Stimulated activated naive B cell treated with anti-CD40 and anti-IgM and Interleukin-4, amounts not matched to agents 10 μg/mL and 1 μg/mL and 100 μg/mL, for 72 hours (primary cell): ENCODE measurements around the gene LDLRAD4.

ENCODE experiments used
- ATAC-seq, 2 donors: fragments of 150-1000 bp; cut with Tn5 transposase; replicated peaks; 2 replicates each; pipeline ENCODE4 v1.10.0; 2021; ENCODE audit warnings: moderate library complexity in 1 of 2
- DNase-seq: peaks from one replicate; pipeline ENCODE4 v3.0.0; 2021
- H3K27ac Mint-ChIP-seq: one replicate; pipeline ENCODE4 v1.8.0; 2022; ENCODE audit warnings: mild to moderate bottlenecking, mixed read lengths
- H3K27me3 Mint-ChIP-seq, 2 donors: one replicate each; pipeline ENCODE4 v1.8.0; 2022; ENCODE audit warnings: mixed read lengths in 2 of 2
- H3K36me3 Mint-ChIP-seq, 2 donors: one replicate each; pipeline ENCODE4 v1.8.0; 2022; ENCODE audit warnings: mixed read lengths in 2 of 2, mild to moderate bottlenecking in 1 of 2
- H3K4me1 Mint-ChIP-seq, 2 donors: one replicate each; pipeline ENCODE4 v1.8.0; 2022; ENCODE audit warnings: mixed read lengths in 2 of 2, mild to moderate bottlenecking in 1 of 2
- H3K4me3 Mint-ChIP-seq, 2 donors: one replicate each; pipeline ENCODE4 v1.8.0; 2022; ENCODE audit warnings: mild to moderate bottlenecking in 2 of 2, mixed read lengths in 2 of 2, moderate library complexity in 1 of 2
- H3K9me3 Mint-ChIP-seq, 2 donors: one replicate each; pipeline ENCODE4 v1.8.0; 2022; ENCODE audit warnings: mixed read lengths in 2 of 2, mild to moderate bottlenecking in 1 of 2

LDLRAD4 gene

GRCh38 chr18:13448335-13448795 lies 229.8 kb downstream of the LDLRAD4 start:
- no peaks in the 10 kb centered on the region for H3K36me3 Mint-ChIP-seq
- no peaks in the 10 kb centered on the region for H3K9me3 Mint-ChIP-seq
- DNase-seq (no peak), ATAC-seq (no peak)
- H3K27me3 Mint-ChIP-seq, result peaks cover 0 to 5% of the 10 kb centered on the region in 2 donors
- peaks cover 12 to 27% of the 10 kb centered on the region in 2 donors for H3K4me1 Mint-ChIP-seq
- peak overlapping the region; percentile 11 for H3K27ac Mint-ChIP-seq
- no peak overlapping the region for H3K4me3 Mint-ChIP-seq

GRCh38 chr18:13449651-13450050 lies 231.1 kb downstream of the LDLRAD4 start:
- Mint-ChIP-seq H3K27ac (no peak overlapping the region), H3K36me3 (no peaks in the 10 kb centered on the region), H3K4me1 (peaks cover 14 to 27% of the 10 kb centered on the region in 2 donors), H3K27me3 (peaks cover 4 to 9% of the 10 kb centered on the region in 2 donors), H3K4me3 (no peak overlapping the region), H3K9me3 (no peaks in the 10 kb centered on the region)
- DNase-seq, result no peak
- no peak for ATAC-seq

- Mint-ChIP-seq H3K4me1 (peaks cover 17 to 33% of the 10 kb centered on the region in 2 donors), H3K27me3 (peaks cover 6 to 12% of the 10 kb centered on the region in 2 donors), H3K27ac (no peak overlapping the region), H3K36me3 (no peaks in the 10 kb centered on the region), H3K9me3 (no peaks in the 10 kb centered on the region), H3K4me3 (no peak overlapping the region)
- DNase-seq, result no peak
- peak in 1 of 2 donors; percentile 29 for ATAC-seq
Observed at GRCh38 chr18:13450289-13451212, 232.0 kb downstream of the LDLRAD4 start.

- Mint-ChIP-seq H3K36me3 (no peaks in the 10 kb centered on the region), H3K27me3 (peaks cover 7 to 12% of the 10 kb centered on the region in 2 donors), H3K9me3 (no peaks in the 10 kb centered on the region), H3K27ac (no peak overlapping the region), H3K4me1 (peaks cover 22 to 39% of the 10 kb centered on the region in 2 donors), H3K4me3 (no peak overlapping the region)
- no peak for ATAC-seq
- DNase-seq, result no peak
Observed at GRCh38 chr18:13451213-13451540, 232.6 kb downstream of the LDLRAD4 start.

GRCh38 chr18:13451661-13452387 lies 233.3 kb downstream of the LDLRAD4 start:
- H3K9me3 Mint-ChIP-seq, result no peaks in the 10 kb centered on the region
- H3K4me1 Mint-ChIP-seq, result peaks cover 26 to 45% of the 10 kb centered on the region in 2 donors
- H3K27ac Mint-ChIP-seq, result no peak overlapping the region
- DNase-seq (no peak), ATAC-seq (no peak)
- H3K27me3 Mint-ChIP-seq, result peaks cover 13% of the 10 kb centered on the region in 2 donors
- no peak overlapping the region for H3K4me3 Mint-ChIP-seq
- no peaks in the 10 kb centered on the region for H3K36me3 Mint-ChIP-seq

- Mint-ChIP-seq H3K4me1 (peaks cover 30 to 51% of the 10 kb centered on the region in 2 donors), H3K9me3 (no peaks in the 10 kb centered on the region), H3K4me3 (no peak overlapping the region), H3K27me3 (peaks cover 18% of the 10 kb centered on the region in 2 donors), H3K36me3 (no peaks in the 10 kb centered on the region), H3K27ac (no peak overlapping the region)
- no peak for ATAC-seq
- DNase-seq, result no peak
Observed at GRCh38 chr18:13452388-13452811, 233.8 kb downstream of the LDLRAD4 start.

- Mint-ChIP-seq H3K9me3 (no peaks in the 10 kb centered on the region), H3K27me3 (peaks cover 22 to 25% of the 10 kb centered on the region in 2 donors), H3K4me3 (no peak overlapping the region), H3K4me1 (peaks cover 30 to 50% of the 10 kb centered on the region in 2 donors), H3K27ac (no peak overlapping the region), H3K36me3 (peaks cover 0 to 2% of the 10 kb centered on the region in 2 donors)
- DNase-seq, result no peak
- ATAC-seq, result no peak
Observed at GRCh38 chr18:13452871-13453680, 234.5 kb downstream of the LDLRAD4 start.

GRCh38 chr18:13453714-13454113 lies 235.2 kb downstream of the LDLRAD4 start:
- no peak overlapping the region for H3K4me3 Mint-ChIP-seq
- ATAC-seq (no peak), DNase-seq (no peak)
- H3K27me3 Mint-ChIP-seq, result peaks cover 23 to 31% of the 10 kb centered on the region in 2 donors
- H3K4me1 Mint-ChIP-seq, result peaks cover 27 to 45% of the 10 kb centered on the region in 2 donors
- no peak overlapping the region for H3K27ac Mint-ChIP-seq
- H3K9me3 Mint-ChIP-seq, result no peaks in the 10 kb centered on the region
- peaks cover 0 to 2% of the 10 kb centered on the region in 2 donors for H3K36me3 Mint-ChIP-seq

GRCh38 chr18:13454363-13455150 lies 236.0 kb downstream of the LDLRAD4 start:
- ATAC-seq (no peak), DNase-seq (no peak)
- H3K27me3 Mint-ChIP-seq, result peaks cover 23 to 31% of the 10 kb centered on the region in 2 donors
- no peaks in the 10 kb centered on the region for H3K9me3 Mint-ChIP-seq
- peaks cover 27 to 45% of the 10 kb centered on the region in 2 donors for H3K4me1 Mint-ChIP-seq
- H3K27ac Mint-ChIP-seq, result no peak overlapping the region
- H3K4me3 Mint-ChIP-seq, result no peak overlapping the region
- peaks cover 0 to 2% of the 10 kb centered on the region in 2 donors for H3K36me3 Mint-ChIP-seq

- no peak overlapping the region for H3K27ac Mint-ChIP-seq
- peaks cover 0 to 2% of the 10 kb centered on the region in 2 donors for H3K36me3 Mint-ChIP-seq
- H3K9me3 Mint-ChIP-seq, result no peaks in the 10 kb centered on the region
- no peak for DNase-seq
- ATAC-seq, result peak; percentile 38 to 43
- H3K4me3 Mint-ChIP-seq, result no peak overlapping the region
- H3K4me1 Mint-ChIP-seq, result peaks cover 25 to 45% of the 10 kb centered on the region in 2 donors
- H3K27me3 Mint-ChIP-seq, result peaks cover 23 to 31% of the 10 kb centered on the region in 2 donors
Observed at GRCh38 chr18:13455471-13455870, 236.9 kb downstream of the LDLRAD4 start.

- Mint-ChIP-seq H3K4me1 (peaks cover 24 to 42% of the 10 kb centered on the region in 2 donors), H3K27me3 (peaks cover 23 to 31% of the 10 kb centered on the region in 2 donors)
Observed at GRCh38 chr18:13455960-13456481, 237.5 kb downstream of the LDLRAD4 start.

GRCh38 chr18:13456736-13457271 lies 238.2 kb downstream of the LDLRAD4 start:
- no peak overlapping the region for H3K4me3 Mint-ChIP-seq
- ATAC-seq (peak; percentile 53 to 60), DNase-seq (no peak)
- no peaks in the 10 kb centered on the region for H3K9me3 Mint-ChIP-seq
- H3K36me3 Mint-ChIP-seq, result peaks cover 0 to 2% of the 10 kb centered on the region in 2 donors
- H3K27me3 Mint-ChIP-seq, result peaks cover 23 to 29% of the 10 kb centered on the region in 2 donors
- peaks cover 28 to 42% of the 10 kb centered on the region in 2 donors for H3K4me1 Mint-ChIP-seq
- peak overlapping the region; percentile 66 for H3K27ac Mint-ChIP-seq

More at GRCh38 chr18:13455960-13456481, 237.5 kb downstream of the LDLRAD4 start:
- Mint-ChIP-seq H3K27ac (no peak overlapping the region), H3K36me3 (peaks cover 0 to 2% of the 10 kb centered on the region in 2 donors), H3K9me3 (no peaks in the 10 kb centered on the region), H3K4me3 (peak overlapping the region in 1 of 2 donors; percentile 31)
- ATAC-seq (peak; percentile 72 to 75), DNase-seq (peak; percentile 30)

- Mint-ChIP-seq H3K27me3 (peaks cover 23 to 26% of the 10 kb centered on the region in 2 donors), H3K4me3 (no peak overlapping the region), H3K4me1 (peaks cover 33 to 43% of the 10 kb centered on the region in 2 donors), H3K9me3 (no peaks in the 10 kb centered on the region), H3K36me3 (peaks cover 0 to 2% of the 10 kb centered on the region in 2 donors), H3K27ac (peak overlapping the region; percentile 3)
- DNase-seq, result no peak
- no peak for ATAC-seq
Observed at GRCh38 chr18:13457327-13457726, 238.8 kb downstream of the LDLRAD4 start.
